HL-60 (cell line): Measurements from ENCODE around the gene STXBP1.

Source experiments
- DNase-seq, 2 experiments: peaks; one replicate each; pipeline ENCODE4 v3.0.0-alpha.2; 2010 to 2020; ENCODE audit warnings: low read depth in 1 of 2, low spot score in 1 of 2
- H3K27ac ChIP-seq: fragments of 250-450 bp; sonication (Bioruptor Pico); replicated peaks from 2 replicates; pipeline ENCODE4 v1.5.1; 2020; ENCODE audit warnings: mild to moderate bottlenecking, moderate library complexity
- H3K27me3 ChIP-seq: fragments of 250-450 bp; sonication (Bioruptor Pico); 2 replicates; pipeline ENCODE4 v1.5.1; 2021; ENCODE audit warnings: mild to moderate bottlenecking, moderate library complexity; ENCODE audit not compliant: insufficient read depth, poor library complexity, severe bottlenecking
- H3K4me3 ChIP-seq: replicated peaks from 2 replicates; pipeline ENCODE4 v1.5.1; 2011; ENCODE audit warnings: mild to moderate bottlenecking, control low read depth, low read length; ENCODE audit not compliant: insufficient read depth
- GABPA ChIP-seq: IDR thresholded peaks from 2 replicates; pipeline ENCODE4 v1.6.1; 2012; ENCODE audit warnings: low read depth
- POLR2AphosphoS5 ChIP-seq: IDR thresholded peaks from 2 replicates; pipeline ENCODE4 v1.6.1; 2012; ENCODE audit warnings: low read depth
- REST ChIP-seq: IDR thresholded peaks from 2 replicates; pipeline ENCODE4 v1.6.1; 2012; ENCODE audit warnings: low read depth; ENCODE audit not compliant: insufficient replicate concordance
- SPI1 ChIP-seq: IDR thresholded peaks from 2 replicates; pipeline ENCODE4 v1.6.1; 2012; ENCODE audit warnings: low read depth, mild to moderate bottlenecking, borderline replicate concordance
- TF ChIP-seq, protein P1 (sequence below): IDR thresholded peaks from one replicate; pipeline ENCODE4 v1.5.1; 2011; ENCODE audit warnings: low read length, control low read depth, inconsistent platforms; ENCODE audit not compliant: insufficient read depth

The STXBP1 gene

DNA sequence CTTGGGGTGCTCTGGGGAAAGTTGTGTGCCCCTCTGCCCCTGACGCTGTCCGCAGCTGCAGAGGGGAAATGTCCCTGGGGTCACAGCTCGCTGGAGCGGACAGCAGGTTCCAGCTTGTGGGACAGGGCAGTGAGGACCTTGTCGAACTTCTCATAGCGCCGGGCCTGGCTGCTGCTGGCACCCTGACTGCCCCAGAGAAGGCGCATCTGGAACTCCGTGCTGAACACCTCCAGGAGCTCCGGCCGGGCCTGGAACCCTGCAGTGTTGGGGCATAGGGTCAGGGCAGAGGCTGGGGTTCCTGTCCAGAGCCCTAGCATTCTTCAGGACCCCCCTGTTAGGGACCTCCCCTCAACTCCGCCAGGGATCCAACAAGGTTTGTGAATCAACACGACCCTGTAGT, 126.6 kb downstream of the STXBP1 start:
- TF ChIP-seq REST (no peak), GABPA (no peak), POLR2AphosphoS5 (no peak), SPI1 (no peak)
- TF ChIP-seq, protein P1, sequence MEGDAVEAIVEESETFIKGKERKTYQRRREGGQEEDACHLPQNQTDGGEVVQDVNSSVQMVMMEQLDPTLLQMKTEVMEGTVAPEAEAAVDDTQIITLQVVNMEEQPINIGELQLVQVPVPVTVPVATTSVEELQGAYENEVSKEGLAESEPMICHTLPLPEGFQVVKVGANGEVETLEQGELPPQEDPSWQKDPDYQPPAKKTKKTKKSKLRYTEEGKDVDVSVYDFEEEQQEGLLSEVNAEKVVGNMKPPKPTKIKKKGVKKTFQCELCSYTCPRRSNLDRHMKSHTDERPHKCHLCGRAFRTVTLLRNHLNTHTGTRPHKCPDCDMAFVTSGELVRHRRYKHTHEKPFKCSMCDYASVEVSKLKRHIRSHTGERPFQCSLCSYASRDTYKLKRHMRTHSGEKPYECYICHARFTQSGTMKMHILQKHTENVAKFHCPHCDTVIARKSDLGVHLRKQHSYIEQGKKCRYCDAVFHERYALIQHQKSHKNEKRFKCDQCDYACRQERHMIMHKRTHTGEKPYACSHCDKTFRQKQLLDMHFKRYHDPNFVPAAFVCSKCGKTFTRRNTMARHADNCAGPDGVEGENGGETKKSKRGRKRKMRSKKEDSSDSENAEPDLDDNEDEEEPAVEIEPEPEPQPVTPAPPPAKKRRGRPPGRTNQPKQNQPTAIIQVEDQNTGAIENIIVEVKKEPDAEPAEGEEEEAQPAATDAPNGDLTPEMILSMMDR: no peak

GRCh38 chr9:127739614-127740330, 127.7 kb downstream of the STXBP1 start:
- H3K27ac ChIP-seq: no peak overlapping the region
- no peak for DNase-seq
- no peak overlapping the region for H3K4me3 ChIP-seq
- H3K27me3 ChIP-seq: no peaks in the 10 kb centered on the region
- TF ChIP-seq REST (no peak), GABPA (no peak), POLR2AphosphoS5 (no peak), SPI1 (no peak)
- TF ChIP-seq, protein P1: no peak

More for the DNA sequence above, 126.6 kb downstream of the STXBP1 start:
- H3K27me3 ChIP-seq: no peaks in the 10 kb centered on the region
- DNase-seq: no peak
- no peak overlapping the region for H3K4me3 ChIP-seq
- no peak overlapping the region for H3K27ac ChIP-seq

DNA sequence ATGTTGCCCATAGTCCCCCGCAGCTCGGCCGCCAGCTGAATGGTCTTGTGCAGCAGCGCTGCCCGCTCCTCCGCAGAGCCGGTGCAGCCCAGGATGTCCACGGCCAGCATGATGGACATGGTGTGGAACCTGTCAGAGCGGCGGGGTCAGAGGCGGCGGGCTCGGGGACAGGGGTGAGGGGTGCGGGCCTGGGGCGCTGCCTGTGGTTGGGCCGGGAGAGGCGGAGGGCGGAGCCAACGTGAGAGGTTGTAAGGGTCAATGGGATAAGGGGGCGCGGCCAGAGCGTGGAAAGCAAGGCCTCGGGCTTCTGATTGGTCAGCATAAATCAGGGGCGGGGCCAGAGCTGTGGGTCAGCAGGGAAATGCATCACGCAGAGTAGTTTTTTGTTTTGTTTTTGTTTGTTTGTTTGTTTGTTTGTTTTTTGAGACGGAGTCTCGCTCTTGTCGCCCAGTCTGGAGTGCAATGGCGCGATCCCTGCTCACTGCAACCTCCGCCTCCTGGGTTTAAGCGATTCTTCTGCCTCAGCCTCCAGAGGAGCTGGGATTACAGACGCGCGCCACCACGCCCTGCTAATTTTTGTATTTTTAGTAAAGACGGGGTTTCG, 129.9 kb downstream of the STXBP1 start:
- no peak overlapping the region for H3K27ac ChIP-seq
- no peak overlapping the region for H3K4me3 ChIP-seq
- no peak for TF ChIP-seq GABPA
- TF ChIP-seq POLR2AphosphoS5: no peak
- TF ChIP-seq REST: no peak
- TF ChIP-seq SPI1: no peak
- TF ChIP-seq, protein P1: no peak
- H3K27me3 ChIP-seq: no peaks in the 10 kb centered on the region
- DNase-seq: no peak
